Breast epithelium (tissue), 4 donors: ENCODE results near the gene MACROD2. TPM values are rescaled to one million over a fixed set of nuclear protein-coding genes. Genes with fewer than 3 reads are reported as not detected.

Experiments used
- DNase-seq, 2 donors: peaks; one replicate each; pipeline ENCODE4 v3.0.0-alpha.2; 2019; ENCODE audit warnings: low spot score in 2 of 2
- H3K27ac ChIP-seq, 2 donors: fragments of 200-600 bp; sonication (generic) in 1 of 2; one replicate each; pipeline ENCODE4 v1.5.1; 2016 to 2019; ENCODE audit warnings: mild to moderate bottlenecking in 1 of 2
- H3K27me3 ChIP-seq, 2 donors: fragments of 200-600 bp; sonication (generic) in 1 of 2; one replicate each; pipeline versions ENCODE4 v1.5.1 to v1.6.0; 2017 to 2019; ENCODE audit warnings: control low read depth in 1 of 2, mild to moderate bottlenecking in 1 of 2
- H3K36me3 ChIP-seq: fragments of 200-600 bp; one replicate; pipeline ENCODE4 v1.5.1; 2019
- H3K4me1 ChIP-seq, 2 donors: fragments of 200-600 bp; sonication (generic); one replicate each; pipeline ENCODE4 v1.5.1; 2016 to 2019; ENCODE audit warnings: control low read depth in 1 of 2
- H3K4me3 ChIP-seq, 3 donors: fragments of 200-600 bp; sonication (generic); 1 replicate in 2 of 3; 2 replicates in 1 of 3; pipeline ENCODE4 v1.5.1; 2016 to 2019; ENCODE audit warnings: mild to moderate bottlenecking in 3 of 3, moderate library complexity in 2 of 3
- H3K9me3 ChIP-seq, 2 donors: fragments of 200-600 bp; sonication (generic) in 1 of 2; one replicate each; pipeline ENCODE4 v1.5.1; 2016 to 2019; ENCODE audit warnings: control low read depth in 1 of 2
- POLR2A ChIP-seq: fragments of 450-650 bp; IDR thresholded peaks from one replicate; pipeline ENCODE4 v1.6.1; 2016; ENCODE audit warnings: antibody characterized with exemption, mild to moderate bottlenecking, moderate library complexity
- POLR2AphosphoS5 ChIP-seq, 3 donors: sonication (generic); formaldehyde crosslinking; IDR thresholded peaks; one replicate each; pipeline ENCODE4 v1.6.1; 2017; ENCODE audit warnings: antibody characterized with exemption in 3 of 3
- intact Hi-C: fragments of 100-400 bp; cut with DNase I; formaldehyde crosslinking; loops from one replicate; pipeline ENCODE4 v1.15.1; 2023; ENCODE audit warnings: low total_unique reads
- total RNA-seq, 3 donors: library from RNA; depleted of rRNA; stranded (reverse); fragments of >200 nt; gene quantifications; one replicate each; pipeline ENCODE4 v1.1.0, GENCODE V29; 2016
- TF ChIP-seq, protein P1 (sequence below), 3 donors: fragments of 450-650 bp; IDR thresholded peaks; one replicate each; pipeline ENCODE4 v1.5.1; 2016 to 2017; ENCODE audit warnings: antibody characterized with exemption in 3 of 3, mild to moderate bottlenecking in 3 of 3, moderate library complexity in 3 of 3

Gene MACROD2
- total RNA-seq, 3 donors from 2014 or later = 6.7 to 26.8 (median 8.8) TPM

DNA sequence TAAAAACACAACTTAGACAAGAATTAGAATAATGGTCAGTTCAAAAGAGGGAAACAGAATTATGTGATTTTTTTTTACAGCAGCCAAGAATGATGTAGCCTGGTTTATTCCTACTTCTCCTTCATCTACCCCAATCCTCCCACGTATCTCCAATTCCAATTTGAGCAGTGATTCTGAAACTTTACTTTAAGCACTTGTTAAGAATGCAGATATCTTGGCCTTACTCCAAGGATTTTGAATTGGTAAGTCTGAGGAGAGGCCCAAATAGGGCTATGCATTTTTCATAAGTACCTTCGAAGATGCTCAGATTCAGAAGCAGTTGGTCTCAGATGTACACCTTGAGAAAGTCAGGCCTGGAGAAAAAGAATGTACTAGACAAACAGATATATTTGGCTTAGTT lies 575.5 kb downstream of the MACROD2 start:
- Histone ChIP-seq H3K36me3 (no peaks in the 10 kb centered on the region), H3K27ac (no peak overlapping the region), H3K4me1 (no peaks in the 10 kb centered on the region), H3K4me3 (no peak overlapping the region), H3K9me3 (no peaks in the 10 kb centered on the region), H3K27me3 (no peaks in the 10 kb centered on the region)
- intact Hi-C loops = no loop called here
- DNase-seq = no peak
- TF ChIP-seq, protein P1, sequence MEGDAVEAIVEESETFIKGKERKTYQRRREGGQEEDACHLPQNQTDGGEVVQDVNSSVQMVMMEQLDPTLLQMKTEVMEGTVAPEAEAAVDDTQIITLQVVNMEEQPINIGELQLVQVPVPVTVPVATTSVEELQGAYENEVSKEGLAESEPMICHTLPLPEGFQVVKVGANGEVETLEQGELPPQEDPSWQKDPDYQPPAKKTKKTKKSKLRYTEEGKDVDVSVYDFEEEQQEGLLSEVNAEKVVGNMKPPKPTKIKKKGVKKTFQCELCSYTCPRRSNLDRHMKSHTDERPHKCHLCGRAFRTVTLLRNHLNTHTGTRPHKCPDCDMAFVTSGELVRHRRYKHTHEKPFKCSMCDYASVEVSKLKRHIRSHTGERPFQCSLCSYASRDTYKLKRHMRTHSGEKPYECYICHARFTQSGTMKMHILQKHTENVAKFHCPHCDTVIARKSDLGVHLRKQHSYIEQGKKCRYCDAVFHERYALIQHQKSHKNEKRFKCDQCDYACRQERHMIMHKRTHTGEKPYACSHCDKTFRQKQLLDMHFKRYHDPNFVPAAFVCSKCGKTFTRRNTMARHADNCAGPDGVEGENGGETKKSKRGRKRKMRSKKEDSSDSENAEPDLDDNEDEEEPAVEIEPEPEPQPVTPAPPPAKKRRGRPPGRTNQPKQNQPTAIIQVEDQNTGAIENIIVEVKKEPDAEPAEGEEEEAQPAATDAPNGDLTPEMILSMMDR (IDR thresholded peaks at IDR 0.05) = no peak
- no peak for TF ChIP-seq POLR2AphosphoS5 (IDR thresholded peaks at IDR 0.05)

DNA sequence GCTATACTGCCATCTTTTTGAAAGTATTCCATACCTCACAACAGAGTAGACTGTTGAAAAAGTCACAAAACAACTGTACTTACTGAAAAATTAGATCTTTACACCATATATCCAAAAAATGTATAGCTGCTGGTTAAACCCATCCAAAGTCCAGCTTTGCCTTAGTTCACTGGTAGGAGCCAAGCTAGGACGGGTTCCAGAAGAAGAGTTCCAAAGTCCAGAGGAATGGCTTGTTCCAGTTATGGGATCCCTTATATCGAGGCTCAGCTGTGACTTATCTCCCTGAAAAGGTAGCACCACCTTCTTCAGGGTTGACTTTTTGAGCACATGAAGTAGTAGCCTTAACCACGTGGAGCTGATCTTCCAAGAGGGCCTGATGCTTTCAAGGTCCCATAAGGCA lies 578.4 kb downstream of the MACROD2 start:
- Histone ChIP-seq H3K27me3 (no peaks in the 10 kb centered on the region), H3K9me3 (no peaks in the 10 kb centered on the region), H3K4me3 (no peak overlapping the region), H3K36me3 (no peaks in the 10 kb centered on the region), H3K27ac (no peak overlapping the region), H3K4me1 (no peaks in the 10 kb centered on the region)
- intact Hi-C loops = no loop called here
- DNase-seq = no peak
- TF ChIP-seq POLR2A = no peak
- TF ChIP-seq, protein P1 (IDR thresholded peaks at IDR 0.05) = no peak
- TF ChIP-seq POLR2AphosphoS5 (IDR thresholded peaks at IDR 0.05) = no peak

DNA sequence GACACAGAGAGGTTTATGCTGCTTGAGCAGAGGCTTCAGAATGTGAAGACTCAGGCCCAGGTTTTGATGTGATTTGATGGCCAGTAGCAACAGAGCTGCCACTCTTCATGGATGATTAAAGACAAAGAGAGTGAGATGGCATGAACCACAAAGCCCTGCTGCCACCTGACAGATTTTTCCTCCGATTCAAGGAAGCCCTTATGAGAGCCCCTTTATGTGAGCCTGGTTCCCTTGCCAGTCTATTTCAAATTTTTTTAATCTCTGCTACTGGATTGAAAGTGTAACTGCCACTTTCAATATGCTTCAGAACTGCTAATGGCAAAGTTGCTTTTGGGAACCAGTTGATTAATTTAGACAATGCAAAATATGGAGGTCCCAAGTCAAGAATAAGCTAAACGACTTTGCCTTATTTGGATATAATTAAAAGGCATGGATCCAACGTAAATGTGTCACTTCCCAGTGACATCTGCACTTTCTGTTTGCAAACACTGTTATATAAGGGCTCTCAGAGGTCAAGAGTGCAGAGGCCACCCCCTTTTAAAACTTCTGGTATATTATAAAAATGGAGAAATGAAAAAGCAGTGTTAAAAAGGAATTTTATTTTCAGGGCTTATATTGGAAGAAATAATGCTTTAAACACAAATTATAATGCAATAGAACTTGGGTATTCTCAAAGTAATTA lies 581.0 kb downstream of the MACROD2 start:
- TF ChIP-seq POLR2A (no peak), POLR2AphosphoS5 (IDR thresholded peaks at IDR 0.05) (no peak)
- TF ChIP-seq, protein P1 (IDR thresholded peaks at IDR 0.05) = no peak
- Histone ChIP-seq H3K27ac (no peak overlapping the region), H3K9me3 (no peaks in the 10 kb centered on the region), H3K27me3 (no peaks in the 10 kb centered on the region), H3K36me3 (no peaks in the 10 kb centered on the region), H3K4me3 (no peak overlapping the region), H3K4me1 (no peaks in the 10 kb centered on the region)
- intact Hi-C loops = no loop called here
- no peak for DNase-seq

DNA sequence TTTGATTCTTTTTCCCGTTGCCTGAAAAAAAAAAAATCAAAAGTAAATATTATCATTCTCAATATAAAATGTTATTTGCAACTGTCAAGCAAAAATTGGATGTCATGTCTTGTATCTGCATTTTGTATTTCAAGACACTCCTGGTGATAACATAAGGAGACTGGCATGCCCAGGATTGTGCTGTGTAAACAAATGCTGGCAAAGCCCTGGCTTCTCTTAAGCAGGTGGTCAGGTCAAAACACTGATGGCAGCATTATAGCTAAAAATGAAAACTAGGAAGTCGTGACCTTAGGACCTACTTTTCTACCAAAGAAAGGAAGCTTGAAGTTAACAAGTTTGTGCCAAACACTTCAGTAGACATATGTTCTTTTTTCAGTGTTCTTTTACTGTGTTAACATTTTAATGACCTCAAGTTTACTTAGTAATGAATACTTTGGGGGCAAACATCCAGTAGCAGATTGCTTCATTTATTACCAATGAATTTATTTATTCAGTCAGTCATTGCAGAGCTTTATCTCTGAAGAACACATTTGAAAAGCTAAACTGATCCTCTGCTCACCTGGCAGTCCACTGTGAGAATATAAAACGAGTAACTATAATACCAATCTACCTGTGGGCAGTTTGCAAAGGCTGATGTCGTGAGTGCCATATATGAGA lies 585.2 kb downstream of the MACROD2 start:
- Histone ChIP-seq H3K36me3 (no peaks in the 10 kb centered on the region), H3K4me1 (no peaks in the 10 kb centered on the region), H3K4me3 (no peak overlapping the region), H3K9me3 (no peaks in the 10 kb centered on the region), H3K27me3 (no peaks in the 10 kb centered on the region), H3K27ac (no peak overlapping the region)
- DNase-seq = no peak
- TF ChIP-seq, protein P1 (IDR thresholded peaks at IDR 0.05) = no peak
- no peak for TF ChIP-seq POLR2AphosphoS5 (IDR thresholded peaks at IDR 0.05)
- no peak for TF ChIP-seq POLR2A
- intact Hi-C loops = no loop called here

DNA sequence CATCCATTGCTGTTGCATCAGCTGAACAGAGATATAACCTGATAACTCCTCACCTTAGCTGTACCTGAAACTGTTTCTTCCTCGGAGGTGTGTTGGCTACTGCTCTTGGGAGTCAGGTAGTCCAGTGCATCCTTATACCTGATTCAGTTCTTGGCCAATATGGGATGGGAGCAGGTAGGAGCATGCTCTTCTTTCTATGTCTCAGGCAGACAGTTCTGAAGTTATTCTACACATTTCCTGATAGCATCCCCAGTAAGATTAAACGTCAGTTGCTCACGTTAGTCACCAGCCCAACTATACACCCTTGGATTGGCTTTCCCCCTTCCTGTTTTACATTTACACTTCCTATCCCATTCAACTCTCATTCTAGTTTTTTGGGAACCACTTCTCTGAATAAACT lies 586.4 kb downstream of the MACROD2 start:
- intact Hi-C loops = no loop called here
- Histone ChIP-seq H3K36me3 (no peaks in the 10 kb centered on the region), H3K9me3 (no peaks in the 10 kb centered on the region), H3K27ac (no peak overlapping the region), H3K27me3 (no peaks in the 10 kb centered on the region), H3K4me3 (no peak overlapping the region), H3K4me1 (no peaks in the 10 kb centered on the region)
- DNase-seq = no peak
- TF ChIP-seq POLR2A (no peak), POLR2AphosphoS5 (IDR thresholded peaks at IDR 0.05) (no peak)
- TF ChIP-seq, protein P1 (IDR thresholded peaks at IDR 0.05) = no peak
